K562 (cell line): ENCODE results near the gene ABCB7. TPM values are rescaled to one million over a fixed set of nuclear protein-coding genes. Genes with fewer than 3 reads are reported as not detected.

Experiments
- ATAC-seq: fragments of 200-7000 bp; cut with Tn5 transposase; 3 replicates; pipeline ENCODE4 v1.9.1; 2020; ENCODE audit warnings: moderate library complexity
- BruUV-seq: library from RNA; stranded (reverse); fragments of 400-500 nt; replicated peaks from 2 replicates; lab custom pipeline; 2021; lab: Mats Ljungman, UMichigan
- CTCF ChIA-PET: fragments of 300-600 bp; formaldehyde crosslinking; extraction: SDS; loops from one replicate; lab custom pipeline; 2021; ENCODE audit warnings: low intra/inter-chr PET ratio; lab: Yijun Ruan, JAX
- POLR2A ChIA-PET: fragments of 300-600, 350-650 bp; sonication (Branson Sonifier 250); formaldehyde crosslinking; extraction: SDS; loops from one replicate; lab custom pipeline; 2021; ENCODE audit warnings: antibody characterized with exemption, inconsistent platforms; lab: Yijun Ruan, JAX
- DNase-seq, 4 experiments: peaks; one replicate each; pipeline versions ENCODE4 v3.0.0 to v3.0.0-alpha.2; 2011 to 2018; ENCODE audit warnings: low spot score in 3 of 4, mixed read lengths in 3 of 4; ENCODE audit errors: extremely low read depth in 1 of 4
- FAIRE-seq: peaks from 2 replicates; lab custom pipeline; 2011; peaks lifted over from hg19 to GRCh38; lab: Jason Lieb, UNC
- H2AFZ ChIP-seq: 2 replicates; pipeline ENCODE4 v1.6.0; 2011; ENCODE audit warnings: low read depth, low read length, control low read depth, inconsistent platforms
- H3K27ac ChIP-seq: fragments of 200-600 bp; 3 replicates; pipeline ENCODE4 v1.8.0; 2011; ENCODE audit warnings: low read depth, mild to moderate bottlenecking, control low read depth, inconsistent platforms, low read length, moderate library complexity, mixed read lengths; ENCODE audit errors: extremely low read depth
- H3K27me3 ChIP-seq, 2 experiments: fragments of 300-600 bp in 1 of 2; 2 replicates in 1 of 2; 3 replicates in 1 of 2; pipeline versions ENCODE4 v1.6.0 to v1.8.0; 2011; ENCODE audit warnings: inconsistent platforms in 2 of 2, low read length in 2 of 2, mild to moderate bottlenecking in 1 of 2, mixed read lengths in 1 of 2, moderate library complexity in 1 of 2; ENCODE audit not compliant: control insufficient read depth in 2 of 2, insufficient read depth in 2 of 2
- H3K36me3 ChIP-seq: fragments of 300-600 bp; 3 replicates; pipeline ENCODE4 v1.8.0; 2011; ENCODE audit warnings: mild to moderate bottlenecking, low read length, inconsistent platforms; ENCODE audit not compliant: control insufficient read depth, insufficient read depth
- H3K4me1 ChIP-seq, 2 experiments: fragments of 200-600 bp in 1 of 2; replicated peaks in 1 of 2; 2 replicates in 1 of 2; 3 replicates in 1 of 2; pipeline versions ENCODE4 v1.5.1 to v1.8.0; 2011; ENCODE audit warnings: inconsistent platforms in 2 of 2, low read length in 2 of 2, mild to moderate bottlenecking in 1 of 2, mixed read lengths in 1 of 2, moderate library complexity in 1 of 2; ENCODE audit not compliant: control insufficient read depth in 2 of 2, insufficient read depth in 2 of 2
- H3K4me2 ChIP-seq: 2 replicates; pipeline ENCODE4 v1.6.1; 2011; ENCODE audit warnings: low read length, control low read depth, inconsistent platforms, mixed read lengths; ENCODE audit not compliant: insufficient read depth
- H3K4me3 ChIP-seq: fragments of 200-600 bp; sonication (generic), shearing (Covaris generic); 2 replicates; pipeline ENCODE4 v1.5.1; 2016; ENCODE audit warnings: control low read depth, inconsistent platforms
- H3K79me2 ChIP-seq: fragments of 200-600 bp; 3 replicates; pipeline ENCODE4 v1.8.0; 2011; ENCODE audit warnings: low read length, inconsistent platforms; ENCODE audit not compliant: control insufficient read depth, insufficient read depth
- H3K9ac ChIP-seq, 2 experiments: 2 replicates each; pipeline versions ENCODE4 v1.6.0 to v1.6.1; 2011; ENCODE audit warnings: low read depth in 2 of 2, low read length in 2 of 2, control low read depth in 1 of 2, inconsistent platforms in 1 of 2, mild to moderate bottlenecking in 1 of 2, mixed read lengths in 1 of 2; ENCODE audit not compliant: insufficient read depth in 1 of 2
- H3K9me1 ChIP-seq: one replicate; pipeline ENCODE4 v1.6.0; 2011; ENCODE audit warnings: inconsistent platforms, mild to moderate bottlenecking, low read length, moderate library complexity; ENCODE audit not compliant: control insufficient read depth, insufficient read depth
- H3K9me3 ChIP-seq: replicated peaks from 2 replicates; pipeline ENCODE4 v1.5.1; 2011; ENCODE audit warnings: low read depth, low read length, inconsistent platforms; ENCODE audit not compliant: control insufficient read depth, insufficient read depth
- H4K20me1 ChIP-seq: replicated peaks from 2 replicates; pipeline ENCODE4 v1.6.1; 2011; ENCODE audit warnings: low read length, inconsistent platforms, mixed read lengths; ENCODE audit not compliant: control insufficient read depth, insufficient read depth
- ASH1L ChIP-seq: fragments of 450-650 bp; IDR thresholded peaks from 2 replicates; pipeline ENCODE4 v1.6.1; 2018; ENCODE audit warnings: borderline replicate concordance, mild to moderate bottlenecking, low read depth; ENCODE audit not compliant: partially characterized antibody
- BCL6 ChIP-seq: fragments of 250-450 bp; sonication (Bioruptor Pico); IDR thresholded peaks from 2 replicates; pipeline ENCODE4 v1.4.0; 2020
- CBFA2T3 ChIP-seq: fragments of 450-650 bp; IDR thresholded peaks from 2 replicates; pipeline ENCODE4 v1.6.1; 2017
- CBX3 ChIP-seq, 2 experiments: IDR thresholded peaks; 1 replicate in 1 of 2; 2 replicates in 1 of 2; pipeline ENCODE4 v1.6.1; 2012; ENCODE audit warnings: inconsistent platforms in 2 of 2, low read length in 2 of 2, borderline replicate concordance in 1 of 2, control low read depth in 1 of 2
- CREB5 ChIP-seq: fragments of 250-450 bp; sonication (Bioruptor Pico); IDR thresholded peaks from 2 replicates; pipeline ENCODE4 v1.5.0; 2020; ENCODE audit warnings: mild to moderate bottlenecking
- HBP1 ChIP-seq: fragments of 450-650 bp; formaldehyde crosslinking; IDR thresholded peaks from 2 replicates; pipeline ENCODE4 v1.4.0; 2022; ENCODE audit warnings: missing genetic modification characterization
- ID3 ChIP-seq, 2 experiments: fragments of 250-450 bp in 1 of 2; fragments of 450-650 bp in 1 of 2; sonication (Bioruptor Pico) in 1 of 2; IDR thresholded peaks; 2 replicates each; pipeline versions ENCODE4 v1.6.1 to v1.8.0; 2016 to 2021; ENCODE audit warnings: mild to moderate bottlenecking in 2 of 2, moderate library complexity in 2 of 2, missing compliant biosample characterization in 1 of 2, missing genetic modification characterization in 1 of 2
- KHSRP ChIP-seq: fragments of 450-650 bp; IDR thresholded peaks from 2 replicates; pipeline ENCODE4 v1.6.1; 2017
- MTF1 ChIP-seq: fragments of 250-450 bp; sonication (Bioruptor Pico); IDR thresholded peaks from 2 replicates; pipeline ENCODE4 v1.9.0; 2021; ENCODE audit warnings: moderate library complexity, mild to moderate bottlenecking, inconsistent platforms, borderline replicate concordance
- MXD1 ChIP-seq: fragments of 250-450 bp; sonication (Bioruptor Pico); IDR thresholded peaks from 2 replicates; pipeline ENCODE4 v1.8.0; 2021; ENCODE audit warnings: borderline replicate concordance, mild to moderate bottlenecking, moderate library complexity; ENCODE audit not compliant: poor library complexity, severe bottlenecking
- MYNN ChIP-seq, 2 experiments: sonication (generic); formaldehyde crosslinking in 1 of 2; IDR thresholded peaks; 2 replicates each; pipeline versions ENCODE4 v1.5.0 to v1.6.1; 2016 to 2020; ENCODE audit warnings: antibody characterized with exemption in 1 of 2, missing genetic modification reagents in 1 of 2
- RBM15 ChIP-seq: fragments of 200-400 bp; formaldehyde crosslinking; IDR thresholded peaks from 2 replicates; pipeline ENCODE4 v1.6.1; 2018; ENCODE audit warnings: mild to moderate bottlenecking, low read length, moderate library complexity; ENCODE audit not compliant: insufficient read depth
- SMAD1 ChIP-seq: fragments of 150-350 bp; IDR thresholded peaks from 2 replicates; pipeline ENCODE4 v1.6.1; 2014; ENCODE audit warnings: low read length, low read depth; ENCODE audit not compliant: partially characterized antibody
- TAL1 ChIP-seq: fragments of 450-650 bp; IDR thresholded peaks from 2 replicates; pipeline ENCODE4 v1.6.1; 2016; ENCODE audit warnings: mild to moderate bottlenecking
- THRA ChIP-seq: fragments of 450-650 bp; IDR thresholded peaks from 2 replicates; pipeline ENCODE4 v1.6.1; 2017; ENCODE audit warnings: mild to moderate bottlenecking, moderate library complexity
- TSC22D4 ChIP-seq: fragments of 450-650 bp; IDR thresholded peaks from 2 replicates; pipeline ENCODE4 v1.6.1; 2016; ENCODE audit warnings: missing genetic modification characterization, missing biosample characterization, control low read depth
- ZNF354B ChIP-seq: fragments of 250-450 bp; sonication (Bioruptor Pico); IDR thresholded peaks from 2 replicates; pipeline ENCODE4 v1.4.0; 2020
- ZNF589 ChIP-seq: fragments of 200-800 bp; sonication (Bioruptor generic); IDR thresholded peaks from 2 replicates; pipeline ENCODE4 v1.6.1; 2016; ENCODE audit warnings: low read depth, missing genetic modification characterization, missing compliant biosample characterization
- ZNF699 ChIP-seq: fragments of 250-450 bp; sonication (Bioruptor Pico); IDR thresholded peaks from 2 replicates; pipeline ENCODE4 v1.8.0; 2021; ENCODE audit warnings: mild to moderate bottlenecking, moderate library complexity; ENCODE audit not compliant: insufficient replicate concordance
- ZNF717 ChIP-seq: fragments of 250-450 bp; sonication (Bioruptor Pico); IDR thresholded peaks from 2 replicates; pipeline ENCODE4 v1.5.0; 2021
- in situ Hi-C: fragments of 300-500 bp; cut with MboI; formaldehyde crosslinking; loops from 4 replicates; pipeline ENCODE4 v1.15.0; 2018; ENCODE audit warnings: inconsistent platforms, mixed read lengths
- intact Hi-C: fragments of 100-400 bp; cut with micrococcal nuclease; formaldehyde crosslinking; loops from 2 replicates; pipeline ENCODE4 v1.14.2; 2022
- polyA plus RNA-seq, 8 experiments: library from polyadenylated mRNA; depleted of rRNA in 4 of 8; stranded (reverse) in 5 of 8; unstranded in 3 of 8; fragments of >200 nt; fragmentation: Nextera tagmentation in 2 of 8; fragmentation: Illumina TruSeq in 1 of 8; extraction: Ambion mirVana in 2 of 8; extraction: Trizol in 1 of 8; gene quantifications; 2 replicates each; pipeline versions ENCODE4 v1.2.1 to v1.2.3, GENCODE V29; 2011 to 2014; ENCODE audit warnings: inconsistent platforms in 1 of 8, missing spikeins in 1 of 8
- total RNA-seq, 7 experiments: library from RNA; depleted of rRNA in 6 of 7; stranded (reverse); fragments of >200 nt in 6 of 7; fragmentation: Illumina TruSeq in 2 of 7; extraction: Trizol in 2 of 7; gene quantifications; 2 replicates each; pipeline versions ENCODE4 v1.2.1 to v1.2.3, GENCODE V29; 2011 to 2021; ENCODE audit warnings: low replicate concordance in 1 of 7

ABCB7 gene
- total and polyA plus RNA-seq, 9 of the 15 experiments (the other 6 are each of a cell fraction or from before 2014, with no cell fraction given), result 18.3 to 46.2 (median 24.2) TPM

GRCh38 chrX:75181721-75182120 lies 25.6 kb upstream of the ABCB7 start:
- H3K36me3 ChIP-seq, result no peaks in the 10 kb centered on the region
- intact Hi-C loops, result no loop called here
- no peaks in the 10 kb centered on the region for H3K79me2 ChIP-seq
- no peak overlapping the region for H2AFZ ChIP-seq
- in situ Hi-C loops, result no loop called here
- POLR2A ChIA-PET, result no interaction called here
- CTCF ChIA-PET, result no interaction called here
- no peaks in the 10 kb centered on the region for H3K9me3 ChIP-seq
- H3K27ac ChIP-seq, result no peak overlapping the region
- ATAC-seq, result no peak
- TF ChIP-seq TSC22D4 (tag) (no peak), CREB5 (CRISPR knock-in tag) (no peak), ZNF717 (CRISPR knock-in tag) (no peak), ZNF699 (no peak), SMAD1 (no peak), BCL6 (no peak), CBX3 (IDR thresholded peaks at IDR 0.05; ENCODE audit: borderline replicate concordance in 1 of 2, low read length in 2 of 2) (no peak), CBFA2T3 (no peak), RBM15 (no peak), MXD1 (CRISPR knock-in tag) (no peak), ZNF589 (CRISPR knock-in tag) (no peak), MTF1 (CRISPR knock-in tag) (no peak), ID3 (CRISPR knock-in tag; IDR thresholded peaks at IDR 0.05) (no peak), ID3 (tag; IDR thresholded peaks at IDR 0.05) (no peak), TAL1 (no peak), HBP1 (no peak), ZNF354B (CRISPR knock-in tag) (no peak), ASH1L (no peak), THRA (no peak), KHSRP (no peak), MYNN (IDR thresholded peaks at IDR 0.05) (no peak), MYNN (CRISPR knock-in tag; IDR thresholded peaks at IDR 0.05) (no peak)
- FAIRE-seq, result no peak
- H3K9me1 ChIP-seq, result no peaks in the 10 kb centered on the region
- H3K4me3 ChIP-seq, result no peak overlapping the region
- no peak overlapping the region for H3K4me2 ChIP-seq
- no TSS peak for BruUV-seq
- no peaks in the 10 kb centered on the region for H3K27me3 ChIP-seq
- no peaks in the 10 kb centered on the region for H4K20me1 ChIP-seq
- no peak for DNase-seq
- H3K4me1 ChIP-seq, result no peaks in the 10 kb centered on the region
- H3K9ac ChIP-seq, result no peak overlapping the region
